GM18508 (cell line): ENCODE results near the gene LDLRAD4.
A peak's percentile ranks its signal among the peaks of the same experiment; 100 is the strongest.
"Not testable (repeated sequence)": the region's sequence is repeated elsewhere in the genome, so short reads cannot be mapped to it uniquely, and the experiment has no call there.

Experiments
- ATAC-seq: cut with Tn5 transposase; IDR thresholded peaks from one replicate; pipeline ENCODE4 v1.9.1; 2021; ENCODE audit warnings: moderate number of reproducible peaks; ENCODE audit not compliant: insufficient read depth, unreplicated experiment

LDLRAD4 gene

DNA sequence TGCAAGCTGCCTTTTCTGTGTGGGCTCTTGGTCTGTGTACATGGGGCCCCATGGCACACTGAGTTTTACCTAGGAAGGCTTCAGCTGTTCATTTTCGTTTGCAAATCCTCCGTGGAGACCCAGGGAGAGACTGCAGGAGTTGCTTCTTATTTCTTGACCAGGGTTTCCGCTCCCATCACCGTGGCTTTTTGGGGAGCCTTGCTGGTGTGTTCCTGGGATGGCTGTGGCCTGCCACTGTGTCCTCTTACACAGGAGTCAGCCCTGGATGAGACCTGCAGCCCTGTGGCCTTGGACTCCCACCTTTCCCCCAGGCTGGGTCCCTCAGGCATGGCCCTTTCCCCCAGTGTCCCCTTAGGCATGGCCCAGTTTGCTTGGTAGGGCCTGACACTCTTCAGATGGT is 370.8 kb downstream of the LDLRAD4 start:
- no peak for ATAC-seq

GRCh38 chr18:13589943-13590342 is 371.4 kb downstream of the LDLRAD4 start:
- ATAC-seq: no peak

GRCh38 chr18:13592246-13592645 is 373.7 kb downstream of the LDLRAD4 start:
- ATAC-seq: no peak

GRCh38 chr18:13594551-13594950 is 376.0 kb downstream of the LDLRAD4 start:
- no peak for ATAC-seq

- no peak for ATAC-seq
Observed at GRCh38 chr18:13597068-13597467, 378.5 kb downstream of the LDLRAD4 start.

DNA sequence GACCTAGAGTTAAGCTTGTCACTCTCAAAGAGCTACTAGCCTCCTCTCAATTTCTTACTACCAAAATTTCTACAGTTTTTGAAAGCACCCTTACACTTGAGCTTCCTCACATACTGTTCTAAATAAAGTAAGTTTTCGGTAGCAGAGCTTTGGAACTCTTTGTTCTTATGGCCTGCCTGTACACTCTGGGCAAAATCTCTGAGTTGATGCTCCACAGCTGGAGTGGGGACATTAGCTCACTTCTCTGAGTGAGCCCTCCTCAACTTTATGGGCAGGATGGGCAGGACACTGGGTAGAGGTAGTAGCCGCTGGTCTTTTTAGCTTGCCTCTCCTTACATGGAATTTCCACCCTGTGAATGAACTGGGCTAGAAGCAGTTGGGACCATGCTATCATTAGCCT is 380.0 kb downstream of the LDLRAD4 start:
- no peak for ATAC-seq

GRCh38 chr18:13599031-13599430 is 380.5 kb downstream of the LDLRAD4 start:
- ATAC-seq: no peak

- no peak for ATAC-seq
Observed at GRCh38 chr18:13603304-13604019, 384.9 kb downstream of the LDLRAD4 start.

DNA sequence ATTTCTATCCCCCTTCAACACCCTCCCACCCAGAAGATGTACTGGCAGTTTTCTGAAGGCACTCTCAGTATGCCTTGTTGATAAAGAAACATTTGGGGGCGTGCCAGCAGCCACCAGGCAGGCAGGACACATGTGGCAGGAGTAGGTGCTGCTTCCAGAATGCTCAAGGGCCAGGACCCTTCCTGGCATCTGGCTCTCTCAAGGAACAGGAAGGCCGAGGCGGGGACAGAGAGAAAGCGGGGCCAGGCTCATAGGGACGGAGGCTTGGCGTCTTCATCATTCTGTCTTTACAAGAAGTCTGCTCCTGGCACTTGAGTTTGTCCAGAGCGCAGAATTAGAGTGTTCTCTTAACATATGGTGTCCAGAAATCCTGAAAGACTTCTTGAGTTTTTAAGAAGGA is 386.2 kb downstream of the LDLRAD4 start:
- no peak for ATAC-seq

- no peak for ATAC-seq
Observed at GRCh38 chr18:13605477-13605876, 386.9 kb downstream of the LDLRAD4 start.

DNA sequence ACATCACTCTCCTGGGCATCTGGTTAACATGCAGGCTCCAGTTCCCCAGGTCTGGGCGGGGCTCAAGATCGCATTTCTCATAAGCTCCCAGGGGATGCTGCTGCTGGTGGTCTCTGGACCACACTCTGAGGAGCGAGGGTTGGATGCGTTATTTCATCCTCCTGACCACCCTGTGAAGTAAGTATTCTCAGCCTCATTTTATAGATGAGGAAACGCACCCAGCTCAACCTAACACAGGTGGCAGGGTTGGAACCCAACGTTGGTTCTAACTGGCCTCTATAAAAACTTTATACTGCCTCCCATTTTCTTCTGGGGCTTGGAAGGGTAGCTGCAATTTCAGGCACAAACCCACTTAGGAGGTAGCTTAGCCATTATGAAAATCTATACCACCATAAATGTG is 387.3 kb downstream of the LDLRAD4 start:
- ATAC-seq: no peak

DNA sequence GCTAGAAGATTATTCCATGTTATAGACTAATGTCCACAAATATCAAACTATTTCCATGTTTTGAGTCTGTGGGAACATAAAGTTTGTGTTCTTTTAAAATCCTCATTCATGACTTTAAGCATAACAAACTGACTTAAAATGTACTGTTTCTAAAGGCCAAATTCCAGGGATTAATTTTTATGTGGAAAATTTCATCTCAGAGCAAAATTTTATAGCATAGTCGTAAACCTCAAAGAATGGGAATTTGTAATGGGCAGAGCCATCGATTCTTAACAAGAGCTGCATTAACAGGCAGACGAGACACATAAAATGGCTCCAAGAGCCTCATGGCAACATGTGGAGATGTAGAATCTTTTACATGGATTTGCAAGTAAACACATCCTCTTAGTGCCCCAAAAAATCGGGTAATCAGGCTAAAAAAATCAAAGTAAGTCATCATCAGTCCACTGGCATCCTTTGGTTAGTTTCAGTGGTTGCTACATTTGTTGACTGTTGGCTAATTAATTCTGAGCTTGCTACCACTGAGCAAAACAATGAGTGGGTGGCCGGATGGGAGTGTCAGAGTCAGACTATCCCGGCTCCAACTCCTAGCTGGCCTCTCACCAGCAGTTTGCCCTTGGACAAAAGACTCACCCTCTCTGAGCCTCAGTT is 388.2 kb downstream of the LDLRAD4 start:
- ATAC-seq: no peak

- ATAC-seq: not testable (repeated sequence)
Observed at GRCh38 chr18:13608024-13608562, 389.5 kb downstream of the LDLRAD4 start.

GRCh38 chr18:13608791-13609532 is 390.4 kb downstream of the LDLRAD4 start:
- no peak for ATAC-seq

- no peak for ATAC-seq
Observed at GRCh38 chr18:13610555-13611141, 392.1 kb downstream of the LDLRAD4 start.

DNA sequence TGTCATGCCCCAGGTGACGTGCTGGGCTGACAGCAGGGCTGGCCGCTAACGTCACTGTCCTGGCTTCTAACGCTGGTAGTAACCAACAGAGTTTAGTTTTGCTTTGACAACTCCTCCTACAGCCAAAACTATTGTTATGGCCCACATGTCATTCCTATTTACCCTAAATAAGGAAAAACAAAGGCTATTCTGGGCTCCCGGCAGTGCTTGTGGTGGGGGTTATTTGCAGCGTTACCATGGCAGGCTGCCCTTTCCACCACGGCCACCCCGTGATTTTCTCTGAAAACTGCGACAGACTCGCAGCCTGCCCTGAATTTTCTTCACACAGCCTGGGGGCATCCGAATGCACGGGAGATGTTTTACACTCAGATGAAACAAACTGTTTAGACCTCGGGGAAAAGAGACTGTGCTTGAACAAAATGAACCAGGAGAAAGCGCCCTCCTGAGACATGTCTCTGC is 392.6 kb downstream of the LDLRAD4 start:
- ATAC-seq: no peak

DNA sequence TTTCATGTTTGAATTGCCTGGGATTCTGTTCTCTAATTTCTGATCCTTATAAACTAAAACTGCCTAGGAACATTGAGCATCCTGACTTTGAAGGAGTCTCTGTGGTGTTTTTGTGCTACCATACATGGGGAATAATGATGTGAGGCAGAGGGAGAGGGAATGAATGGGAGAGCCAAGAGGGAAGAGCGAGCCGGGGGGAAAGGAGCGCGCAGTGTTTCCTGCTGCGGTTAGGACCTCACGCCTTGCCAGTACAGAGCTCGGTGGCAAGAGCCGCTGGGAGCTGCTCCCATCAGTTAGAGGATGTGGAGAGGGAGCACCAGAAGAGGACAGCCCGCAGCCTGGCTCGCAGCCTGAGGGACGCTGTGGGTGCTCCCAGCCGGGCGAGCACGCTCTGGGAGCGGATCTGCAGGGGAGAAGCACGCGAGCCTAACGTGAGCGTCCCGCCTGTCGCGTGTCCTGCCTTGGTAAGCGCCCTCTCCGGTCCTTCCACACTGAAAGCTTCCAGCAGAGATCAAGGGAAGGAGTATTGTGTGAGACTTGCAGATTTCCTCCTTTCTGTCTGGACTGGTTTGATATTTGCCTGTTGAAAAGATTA is 393.1 kb downstream of the LDLRAD4 start:
- ATAC-seq: no peak

GRCh38 chr18:13612196-13612997 is 393.8 kb downstream of the LDLRAD4 start:
- peak; percentile 35 for ATAC-seq

- no peak for ATAC-seq
Observed at GRCh38 chr18:13613099-13613498, 394.5 kb downstream of the LDLRAD4 start.
